WI38 (cell line): ENCODE measurements around the gene METTL26.

Source experiments
- H3K4me3 ChIP-seq: 2 replicates; pipeline ENCODE4 v1.5.1; 2011; ENCODE audit warnings: low read depth, mild to moderate bottlenecking, control low read depth, low read length
- CTCF ChIP-seq: IDR thresholded peaks from 2 replicates; pipeline ENCODE4 v1.5.1; 2012; ENCODE audit warnings: low read depth, mild to moderate bottlenecking, control low read depth, low read length

The METTL26 gene

GRCh38 chr16:629833-630248 lies 6.3 kb downstream of the METTL26 start:
- no peak overlapping the region for H3K4me3 ChIP-seq
- no peak for TF ChIP-seq CTCF

- no peak overlapping the region for H3K4me3 ChIP-seq
- no peak for TF ChIP-seq CTCF
Measured at GRCh38 chr16:629185-629832, 6.8 kb downstream of the METTL26 start.

GRCh38 chr16:628321-629061 lies 7.6 kb downstream of the METTL26 start:
- no peak overlapping the region for H3K4me3 ChIP-seq
- no peak for TF ChIP-seq CTCF

- no peak overlapping the region for H3K4me3 ChIP-seq
- TF ChIP-seq CTCF = no peak
Measured at GRCh38 chr16:627454-628239, 8.5 kb downstream of the METTL26 start.

GRCh38 chr16:626787-627453 lies 9.2 kb downstream of the METTL26 start:
- TF ChIP-seq CTCF = no peak
- no peak overlapping the region for H3K4me3 ChIP-seq

- no peak overlapping the region for H3K4me3 ChIP-seq
- no peak for TF ChIP-seq CTCF
Measured at GRCh38 chr16:625977-626765, 9.9 kb downstream of the METTL26 start.
